DND-41 (cell line): Measurements from ENCODE around the gene MRPL33.
"Not testable (repeated sequence)": the region's sequence is repeated elsewhere in the genome, so short reads cannot be mapped to it uniquely, and the experiment has no call there.

Experiments used
- ATAC-seq: fragments of 200-7000 bp; cut with Tn5 transposase; 3 replicates; pipeline ENCODE4 v1.9.1; 2021; ENCODE audit warnings: low read depth; ENCODE audit not compliant: insufficient read depth
- DNase-seq: peaks from one replicate; pipeline ENCODE4 v3.0.0-alpha.2; 2020
- H2AFZ ChIP-seq: 2 replicates; pipeline ENCODE4 v1.6.0; 2012; ENCODE audit warnings: low read depth, low read length
- H3K27ac ChIP-seq: 2 replicates; pipeline ENCODE4 v1.5.1; 2012; ENCODE audit warnings: low read length, inconsistent platforms
- H3K27me3 ChIP-seq: fragments of 200-600 bp; sonication (generic); 2 replicates; pipeline ENCODE4 v1.6.0; 2012; ENCODE audit warnings: low read length, mild to moderate bottlenecking, inconsistent platforms; ENCODE audit not compliant: insufficient read depth, poor library complexity
- H3K36me3 ChIP-seq: 2 replicates; pipeline ENCODE4 v1.5.1; 2012; ENCODE audit warnings: low read length, inconsistent platforms; ENCODE audit not compliant: insufficient read depth
- H3K4me1 ChIP-seq: 2 replicates; pipeline ENCODE4 v1.5.1; 2012; ENCODE audit warnings: mild to moderate bottlenecking, low read length; ENCODE audit not compliant: insufficient read depth
- H3K4me2 ChIP-seq: 2 replicates; pipeline ENCODE4 v1.6.0; 2012; ENCODE audit warnings: mild to moderate bottlenecking, moderate library complexity, low read length, inconsistent platforms; ENCODE audit not compliant: insufficient read depth
- H3K4me3 ChIP-seq, 2 experiments: fragments of 200-600 bp in 1 of 2; shearing (Covaris generic) in 1 of 2; 2 replicates each; pipeline ENCODE4 v1.5.1; 2012 to 2016; ENCODE audit warnings: inconsistent platforms in 2 of 2, low read length in 2 of 2, mild to moderate bottlenecking in 2 of 2, low read depth in 1 of 2, moderate library complexity in 1 of 2
- H3K79me2 ChIP-seq: 2 replicates; pipeline ENCODE4 v1.6.0; 2012; ENCODE audit warnings: low read length, inconsistent platforms; ENCODE audit not compliant: insufficient read depth
- H3K9ac ChIP-seq: 2 replicates; pipeline ENCODE4 v1.6.0; 2012; ENCODE audit warnings: low read depth, mild to moderate bottlenecking, inconsistent platforms, low read length, moderate library complexity
- H3K9me3 ChIP-seq: 2 replicates; pipeline ENCODE4 v1.5.1; 2012; ENCODE audit warnings: low read length, moderate library complexity, mild to moderate bottlenecking, inconsistent platforms; ENCODE audit not compliant: insufficient read depth, severe bottlenecking
- H4K20me1 ChIP-seq: 2 replicates; pipeline ENCODE4 v1.6.0; 2012; ENCODE audit warnings: low read length; ENCODE audit not compliant: insufficient read depth
- CTCF ChIP-seq: IDR thresholded peaks from 2 replicates; pipeline ENCODE4 v1.5.1; 2012; ENCODE audit warnings: borderline replicate concordance, low read length, moderate library complexity, mild to moderate bottlenecking; ENCODE audit not compliant: poor library complexity, severe bottlenecking; ENCODE audit errors: extremely low read depth
- EZH2 ChIP-seq: IDR thresholded peaks from 3 replicates; pipeline ENCODE4 v1.6.1; 2012; ENCODE audit warnings: borderline replicate concordance, low read depth, mild to moderate bottlenecking, moderate library complexity, low read length, inconsistent platforms; ENCODE audit not compliant: severe bottlenecking

MRPL33 gene

GRCh38 chr2:27741673-27742072 lies 29.8 kb upstream of the MRPL33 start:
- H3K27ac ChIP-seq, result no peak overlapping the region
- TF ChIP-seq EZH2, result no peak
- no peak for TF ChIP-seq CTCF
- ATAC-seq, result no peak
- no peaks in the 10 kb centered on the region for H3K27me3 ChIP-seq
- H3K4me3 ChIP-seq, result no peak overlapping the region
- no peak overlapping the region for H3K9ac ChIP-seq
- H3K36me3 ChIP-seq, result no peaks in the 10 kb centered on the region
- no peak for DNase-seq
- H2AFZ ChIP-seq, result no peak overlapping the region
- no peaks in the 10 kb centered on the region for H3K9me3 ChIP-seq
- no peaks in the 10 kb centered on the region for H3K79me2 ChIP-seq
- no peak overlapping the region for H3K4me2 ChIP-seq
- no peaks in the 10 kb centered on the region for H4K20me1 ChIP-seq
- no peaks in the 10 kb centered on the region for H3K4me1 ChIP-seq

- H3K4me2 ChIP-seq, result no peak overlapping the region
- no peak for DNase-seq
- H3K4me3 ChIP-seq, result no peak overlapping the region
- H3K9me3 ChIP-seq, result no peaks in the 10 kb centered on the region
- no peak for ATAC-seq
- no peak overlapping the region for H3K27ac ChIP-seq
- no peaks in the 10 kb centered on the region for H4K20me1 ChIP-seq
- no peaks in the 10 kb centered on the region for H3K36me3 ChIP-seq
- no peak overlapping the region for H2AFZ ChIP-seq
- no peaks in the 10 kb centered on the region for H3K79me2 ChIP-seq
- no peak overlapping the region for H3K9ac ChIP-seq
- H3K4me1 ChIP-seq, result no peaks in the 10 kb centered on the region
- no peak for TF ChIP-seq EZH2
- TF ChIP-seq CTCF, result no peak
- no peaks in the 10 kb centered on the region for H3K27me3 ChIP-seq
Measured at GRCh38 chr2:27742571-27742970, 28.9 kb upstream of the MRPL33 start.

GRCh38 chr2:27745494-27745893 lies 26.0 kb upstream of the MRPL33 start:
- not testable (repeated sequence) for H3K27ac ChIP-seq, H3K4me2 ChIP-seq, ATAC-seq, H3K4me1 ChIP-seq, H4K20me1 ChIP-seq, H3K36me3 ChIP-seq, H3K4me3 ChIP-seq, H3K9me3 ChIP-seq, H3K27me3 ChIP-seq, H3K9ac ChIP-seq, DNase-seq, H3K79me2 ChIP-seq, H2AFZ ChIP-seq

GRCh38 chr2:27746325-27746724 lies 25.2 kb upstream of the MRPL33 start:
- Histone ChIP-seq H3K4me3 (no peak overlapping the region), H3K36me3 (no peaks in the 10 kb centered on the region), H4K20me1 (no peaks in the 10 kb centered on the region), H3K9ac (no peak overlapping the region), H3K27me3 (no peaks in the 10 kb centered on the region), H3K4me2 (no peak overlapping the region), H3K4me1 (no peaks in the 10 kb centered on the region), H3K27ac (no peak overlapping the region), H2AFZ (no peak overlapping the region), H3K79me2 (no peaks in the 10 kb centered on the region), H3K9me3 (no peaks in the 10 kb centered on the region)
- no peak for DNase-seq
- TF ChIP-seq CTCF (no peak), EZH2 (no peak)
- ATAC-seq, result no peak
